PFSK-1 (cell line): ENCODE measurements around the gene CYBA.

Experiments
- FOXP2 ChIP-seq: optimal IDR thresholded peaks from 2 replicates; pipeline ENCODE3; 2011; ENCODE audit warnings: borderline replicate concordance, control low read depth, inconsistent platforms; ENCODE audit not compliant: insufficient read depth; ENCODE audit errors: extremely low read length, extremely low read depth
- POLR2AphosphoS5 ChIP-seq: IDR thresholded peaks from 2 replicates; pipeline ENCODE4 v1.6.1; 2012; ENCODE audit warnings: low read depth, mild to moderate bottlenecking, control low read depth, low read length, moderate library complexity
- REST ChIP-seq, 2 experiments: IDR thresholded peaks; 2 replicates each; pipeline versions ENCODE4 v1.6.1 to v1.8.0; 2011 to 2012; ENCODE audit warnings: low read depth in 2 of 2, low read length in 2 of 2, control low read depth in 1 of 2, inconsistent platforms in 1 of 2, mild to moderate bottlenecking in 1 of 2, moderate library complexity in 1 of 2; ENCODE audit not compliant: insufficient read depth in 1 of 2
- SIN3A ChIP-seq: IDR thresholded peaks from 2 replicates; pipeline ENCODE4 v1.6.1; 2012; ENCODE audit warnings: mild to moderate bottlenecking, low read length, moderate library complexity, borderline replicate concordance; ENCODE audit not compliant: insufficient read depth
- TAF1 ChIP-seq: IDR thresholded peaks from 2 replicates; pipeline ENCODE4 v1.6.1; 2012; ENCODE audit warnings: low read length, control low read depth, borderline replicate concordance; ENCODE audit not compliant: insufficient read depth

DNA sequence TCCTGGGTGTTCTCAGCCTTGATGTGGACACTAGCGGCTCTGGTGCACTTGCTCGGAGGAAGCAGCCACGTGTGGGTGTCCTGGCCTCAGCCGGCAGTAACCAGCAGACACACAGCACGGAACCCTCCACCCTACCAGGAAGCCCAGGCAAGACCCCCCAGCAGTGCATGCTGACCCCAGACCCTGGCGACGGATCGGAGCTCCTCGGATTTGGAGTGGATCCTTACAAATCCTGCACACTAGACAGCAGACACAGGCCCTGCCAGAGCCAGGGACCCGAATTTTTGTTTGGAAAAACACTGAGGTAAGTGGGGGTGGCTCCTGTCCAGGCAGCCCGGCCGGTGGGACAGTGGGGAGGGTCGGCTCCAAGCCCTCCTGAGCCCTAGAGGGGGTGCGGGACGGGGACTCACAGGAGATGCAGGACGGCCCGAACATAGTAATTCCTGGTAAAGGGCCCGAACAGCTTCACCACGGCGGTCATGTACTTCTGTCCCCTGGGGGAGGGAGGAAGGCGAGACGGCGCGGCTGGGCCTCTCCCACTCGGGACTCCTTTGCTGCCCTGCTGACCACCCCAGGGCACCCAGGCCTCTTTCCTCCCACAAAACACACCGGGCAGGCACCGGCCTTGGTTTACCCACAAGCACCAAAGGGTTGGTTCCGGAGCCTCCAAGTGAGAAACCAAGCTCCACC, 4.4 kb downstream of the CYBA start:
- no peak for TF ChIP-seq POLR2AphosphoS5
- TF ChIP-seq FOXP2, result no peak
- TF ChIP-seq REST (IDR thresholded peaks at IDR 0.05; ENCODE audit: insufficient read depth in 1 of 2, low read depth in 2 of 2, low read length in 2 of 2), result no peak
- no peak for TF ChIP-seq TAF1
- TF ChIP-seq SIN3A, result no peak
